GM12878 (cell line): ENCODE data around the gene ZBTB4. TPM values are rescaled to one million over a fixed set of nuclear protein-coding genes. Genes with fewer than 3 reads are reported as not detected.

Experiments used
- ATAC-seq: fragments of 200-7000 bp; cut with Tn5 transposase; 3 replicates; pipeline ENCODE4 v1.9.1; 2020; ENCODE audit warnings: mild to moderate bottlenecking, moderate library complexity
- BruUV-seq: library from RNA; stranded (reverse); fragments of 400-500 nt; replicated peaks from 2 replicates; lab custom pipeline; 2021; lab: Mats Ljungman, UMichigan
- CTCF ChIA-PET: fragments of 300-600 bp; sonication (Branson Sonifier 250); formaldehyde crosslinking; extraction: SDS; loops from one replicate; lab custom pipeline; 2021; ENCODE audit warnings: inconsistent platforms; lab: Yijun Ruan, JAX
- POLR2A ChIA-PET: fragments of 350-600 bp; formaldehyde crosslinking; extraction: SDS; loops from one replicate; lab custom pipeline; 2021; ENCODE audit warnings: inconsistent platforms; lab: Charles Lee
- RAD21 ChIA-PET: fragments of 300-600 bp; sonication (Branson Sonifier 250); formaldehyde crosslinking; loops from one replicate; lab custom pipeline; 2023; ENCODE audit warnings: antibody characterized with exemption; ENCODE audit not compliant: unreplicated experiment; lab: Charles Lee
- SMC1A ChIA-PET: fragments of 300-600 bp; sonication (Branson Sonifier 250); formaldehyde crosslinking; loops from one replicate; lab custom pipeline; 2023; ENCODE audit not compliant: unreplicated experiment, uncharacterized antibody; lab: Charles Lee
- DNase-seq: peaks from one replicate; pipeline ENCODE4 v3.0.0-alpha.2; 2011; ENCODE audit warnings: low read depth, low spot score
- FAIRE-seq: peaks from 3 replicates; lab custom pipeline; 2011; peaks lifted over from hg19 to GRCh38; lab: Jason Lieb, UNC
- H2AFZ ChIP-seq: 2 replicates; pipeline ENCODE4 v1.6.0; 2011; ENCODE audit warnings: low read depth, low read length, control low read depth; ENCODE audit not compliant: control insufficient read depth
- H3K27ac ChIP-seq: 2 replicates; pipeline ENCODE4 v1.5.1; 2011; ENCODE audit warnings: control low read depth; ENCODE audit not compliant: control insufficient read depth, insufficient read depth
- H3K27me3 ChIP-seq, 2 experiments: replicated peaks in 1 of 2; 2 replicates each; pipeline versions ENCODE4 v1.6.0 to v1.6.1; 2011; ENCODE audit warnings: low read length in 1 of 2; ENCODE audit not compliant: control insufficient read depth in 2 of 2, insufficient read depth in 2 of 2
- H3K36me3 ChIP-seq, 2 experiments: 2 replicates each; pipeline ENCODE4 v1.5.1; 2011; ENCODE audit warnings: low read length in 1 of 2; ENCODE audit not compliant: control insufficient read depth in 2 of 2, insufficient read depth in 2 of 2
- H3K4me1 ChIP-seq: 2 replicates; pipeline ENCODE4 v1.6.1; 2011; ENCODE audit warnings: mild to moderate bottlenecking, low read length, moderate library complexity, mixed read lengths; ENCODE audit not compliant: control insufficient read depth, insufficient read depth
- H3K4me2 ChIP-seq: 2 replicates; pipeline ENCODE4 v1.6.0; 2011; ENCODE audit warnings: control low read depth; ENCODE audit not compliant: control insufficient read depth, insufficient read depth
- H3K4me3 ChIP-seq: fragments of 200-600 bp; sonication (generic); 2 replicates; pipeline ENCODE4 v1.5.1; 2016
- H3K79me2 ChIP-seq: 2 replicates; pipeline ENCODE4 v1.6.0; 2011; ENCODE audit warnings: low read length; ENCODE audit not compliant: control insufficient read depth, insufficient read depth
- H3K9ac ChIP-seq: 2 replicates; pipeline ENCODE4 v1.8.0; 2011; ENCODE audit warnings: low read length, control low read depth, mixed read lengths; ENCODE audit not compliant: control insufficient read depth, insufficient read depth
- H3K9me3 ChIP-seq: replicated peaks from 3 replicates; pipeline ENCODE4 v1.5.1; 2011; ENCODE audit warnings: mild to moderate bottlenecking, low read length; ENCODE audit not compliant: control insufficient read depth, insufficient read depth
- H4K20me1 ChIP-seq: 2 replicates; pipeline ENCODE4 v1.6.0; 2011; ENCODE audit not compliant: control insufficient read depth, insufficient read depth
- E4F1 ChIP-seq: fragments of 450-650 bp; IDR thresholded peaks from 2 replicates; pipeline ENCODE4 v1.6.1; 2018; ENCODE audit warnings: borderline replicate concordance, mild to moderate bottlenecking; ENCODE audit not compliant: partially characterized antibody
- MLLT1 ChIP-seq: fragments of 450-650 bp; IDR thresholded peaks from 2 replicates; pipeline ENCODE4 v1.6.1; 2016; ENCODE audit warnings: mild to moderate bottlenecking
- MYC ChIP-seq: IDR thresholded peaks from 2 replicates; pipeline ENCODE4 v1.6.1; 2011; ENCODE audit warnings: mild to moderate bottlenecking, low read length, moderate library complexity, inconsistent platforms; ENCODE audit not compliant: insufficient read depth, insufficient replicate concordance, insufficient read length, severe bottlenecking
- NFYB ChIP-seq: IDR thresholded peaks from 2 replicates; pipeline ENCODE4 v1.6.1; 2011; ENCODE audit warnings: low read depth, mild to moderate bottlenecking, low read length, improper control_type of control experiment, moderate library complexity; ENCODE audit not compliant: insufficient read depth
- NR2F1 ChIP-seq: fragments of 450-650 bp; conservative IDR thresholded peaks from 2 replicates; pipeline ENCODE4 v1.6.1; 2017; ENCODE audit warnings: mild to moderate bottlenecking
- ZZZ3 ChIP-seq: IDR thresholded peaks from 2 replicates; pipeline ENCODE4 v1.6.1; 2011; ENCODE audit warnings: low read depth; ENCODE audit not compliant: control insufficient read depth, insufficient read length
- WGBS: methylation state at CpG from one replicate; pipeline ENCODE4 v1.1.6; 2016; ENCODE audit warnings: low lambda C conversion rate; ENCODE audit not compliant: insufficient replicate concordance, insufficient coverage; ENCODE audit errors: missing lambda C conversion rate; 5-methylcytosine and 5-hydroxymethylcytosine counted together
- in situ Hi-C: fragments of 300-500 bp; cut with MboI; formaldehyde crosslinking; loops from 9 replicates; pipeline ENCODE4 v1.14.3; 2018; ENCODE audit warnings: mixed read lengths
- intact Hi-C: fragments of 100-400 bp; cut with micrococcal nuclease; formaldehyde crosslinking; loops from one replicate; pipeline ENCODE4 v1.14.2; 2022; ENCODE audit not compliant: unreplicated experiment
- polyA plus RNA-seq, 11 experiments: library from polyadenylated mRNA; depleted of rRNA in 4 of 11; unstranded in 6 of 11; stranded (reverse) in 5 of 11; fragments of >200 nt; fragmentation: Nextera tagmentation in 4 of 11; fragmentation: Illumina TruSeq in 1 of 11; extraction: Ambion mirVana in 4 of 11; extraction: Trizol in 1 of 11; gene quantifications; 1 replicate in 1 of 11; 2 replicates in 10 of 11; pipeline versions ENCODE4 v1.2.1 to v1.2.3, GENCODE V29; 2011 to 2016; ENCODE audit warnings: inconsistent platforms in 2 of 11, missing spikeins in 2 of 11, low read depth in 1 of 11
- total RNA-seq, 4 experiments: library from RNA; depleted of rRNA in 3 of 4; stranded (reverse); fragments of >200 nt in 3 of 4; fragmentation: Illumina TruSeq in 1 of 4; extraction: Trizol in 1 of 4; gene quantifications; 2 replicates each; pipeline versions ENCODE4 v1.2.1 to v1.2.3, GENCODE V29; 2013 to 2021

The ZBTB4 gene
- total and polyA plus RNA-seq, 10 of the 15 experiments (the other 5 are each of a cell fraction or from before 2014, with no cell fraction given): 2.0 to 14.9 (median 6.9) TPM

DNA sequence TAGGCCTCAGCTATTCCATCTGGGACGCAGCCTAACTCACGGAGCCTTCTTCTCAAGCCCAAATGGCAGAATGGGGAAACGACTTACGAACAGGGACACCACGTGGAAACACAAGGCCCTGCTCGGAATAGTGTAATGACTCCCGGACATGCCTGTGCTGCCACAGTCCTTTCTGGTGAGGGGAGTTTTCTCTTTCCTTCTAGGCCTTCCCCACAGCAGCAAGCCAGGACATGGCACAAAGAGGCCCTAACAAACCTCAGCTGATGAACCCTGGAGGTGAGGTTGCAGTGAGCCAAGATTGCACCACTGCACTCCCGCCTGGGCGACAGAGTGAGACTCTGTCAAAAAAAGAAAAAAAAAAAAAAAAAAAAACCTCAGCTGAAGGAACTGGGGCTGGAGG, 15.3 kb downstream of the ZBTB4 start:
- Histone ChIP-seq H3K36me3 (peaks cover 2 to 5% of the 10 kb centered on the region in 2 experiments; a peak in 3 of 4 replicates), H3K4me1 (no peaks in the 10 kb centered on the region; the same call in 1 of the 2 replicates), H2AFZ (no peak overlapping the region), H3K9me3 (no peaks in the 10 kb centered on the region), H3K27me3 (no peaks in the 10 kb centered on the region), H4K20me1 (no peaks in the 10 kb centered on the region), H3K9ac (no peak overlapping the region), H3K4me3 (no peak overlapping the region), H3K27ac (no peak overlapping the region), H3K4me2 (no peak overlapping the region), H3K79me2 (no peaks in the 10 kb centered on the region)
- BruUV-seq: no TSS peak
- RAD21 ChIA-PET: no interaction called here
- POLR2A ChIA-PET: interaction anchor here (0.6 to 0.9 kb wide), 4 partner anchors 21 to 323 kb away, joined by 3 to 7 read pairs (median 6); no protein-coding TSS in a partner anchor
- DNase-seq (no peak), ATAC-seq (no peak), FAIRE-seq (no peak)
- intact Hi-C loops (no loop called here), in situ Hi-C loops (no loop called here)
- WGBS: 95% methylated on average over 9 of the region's 9 CpGs
- SMC1A ChIA-PET: interaction anchor here (1.2 kb wide), 1 partner anchor 9 kb away, joined by 3 read pairs; no protein-coding TSS in a partner anchor
- CTCF ChIA-PET: no interaction called here
- TF ChIP-seq NFYB: no peak
- no peak for TF ChIP-seq E4F1
- TF ChIP-seq MYC: no peak
- no peak for TF ChIP-seq MLLT1
- TF ChIP-seq ZZZ3: no peak
- TF ChIP-seq NR2F1: no peak
